Pancreas (tissue), 10 donors: ENCODE data around the gene TANK. TPM values are rescaled to one million over a fixed set of nuclear protein-coding genes. Genes with fewer than 3 reads are reported as not detected.

Experiments used
- ATAC-seq, 4 donors: fragments of 200-7000 bp; cut with Tn5 transposase; one replicate each; pipeline versions ENCODE4 v1.8.0 to v1.9.1; 2020; ENCODE audit warnings: mild to moderate bottlenecking in 4 of 4, moderate library complexity in 4 of 4
- DNase-seq, 6 donors: peaks; one replicate each; pipeline ENCODE4 v3.0.0-alpha.2; 2020
- FAIRE-seq: peaks from 2 replicates; lab custom pipeline; 2012; peaks lifted over from hg19 to GRCh38; lab: Jason Lieb, UNC
- H3K27ac ChIP-seq, 4 donors: fragments of 200-600 bp; sonication (generic); 1 replicate in 3 of 4; 2 replicates in 1 of 4; pipeline versions ENCODE4 v1.5.0 to v1.8.0; 2020
- H3K27me3 ChIP-seq, 4 donors: fragments of 200-600 bp; one replicate each; pipeline ENCODE4 v1.8.0; 2021
- H3K36me3 ChIP-seq, 3 donors: fragments of 200-600 bp; sonication (generic) in 1 of 3; one replicate each; pipeline versions ENCODE4 v1.5.0 to v1.8.0; 2020 to 2021
- H3K4me1 ChIP-seq, 3 donors: fragments of 200-600 bp; one replicate each; pipeline ENCODE4 v1.8.0; 2021
- H3K4me3 ChIP-seq, 4 donors: fragments of 200-600 bp; sonication (generic) in 2 of 4; one replicate each; pipeline versions ENCODE4 v1.5.0 to v1.8.0; 2020 to 2021
- H3K9me3 ChIP-seq, 4 donors: fragments of 200-600 bp; one replicate each; pipeline ENCODE4 v1.8.0; 2021
- CTCF ChIP-seq, 4 donors: fragments of 200-600 bp; sonication (generic) in 3 of 4; IDR thresholded peaks; one replicate each; pipeline versions ENCODE4 v1.5.0 to v1.8.0; 2021; ENCODE audit warnings: antibody characterized with exemption in 4 of 4
- WGBS, 2 donors: extraction: QIAGEN DNeasy Blood & Tissue Kit; methylation state at CpG; one replicate each; pipeline ENCODE4 v1.1.7; 2013; 5-methylcytosine and 5-hydroxymethylcytosine counted together
- intact Hi-C, 3 donors: fragments of 100-400 bp; cut with DNase I; formaldehyde crosslinking; loops; one replicate each; pipeline versions ENCODE4 v1.11.1 to v1.14.2; 2022
- polyA plus RNA-seq, 2 donors: library from polyadenylated mRNA; stranded (reverse); fragments of 200-250 nt; gene quantifications; one replicate each; pipeline ENCODE4 v1.2.3, GENCODE V29; 2013
- total RNA-seq, 6 donors: library from RNA; stranded (reverse); fragmentation: NEBNext Ultra II Directional in 4 of 6; extraction: Animal tissue kit (Norgen Biotek cat#: 25700) in 4 of 6; gene quantifications; one replicate each; pipeline versions ENCODE4 v1.2.1 to v1.2.4, GENCODE V29; 2021 to 2023
- donor health status: healthy with polysubstance abuse.
- donor health status: DM: no; HTN: no; CAD: no; lungs with moderate emphysema.
- donor health status: DM: no; HTN: no; CAD: no.
- donor health status: control.
- donor health status: control.
- donor health status: Bipolar disorder and iron deficiency.
- donor health status: DM: yes; HTN: yes; CAD: no.
- donor health status: DM: no; HTN: no; CAD: no.
- donor health status: DM: no; HTN: no; CAD: no.
- donor health status: DM: yes; HTN: yes; CAD: no.

The TANK gene, protein sequence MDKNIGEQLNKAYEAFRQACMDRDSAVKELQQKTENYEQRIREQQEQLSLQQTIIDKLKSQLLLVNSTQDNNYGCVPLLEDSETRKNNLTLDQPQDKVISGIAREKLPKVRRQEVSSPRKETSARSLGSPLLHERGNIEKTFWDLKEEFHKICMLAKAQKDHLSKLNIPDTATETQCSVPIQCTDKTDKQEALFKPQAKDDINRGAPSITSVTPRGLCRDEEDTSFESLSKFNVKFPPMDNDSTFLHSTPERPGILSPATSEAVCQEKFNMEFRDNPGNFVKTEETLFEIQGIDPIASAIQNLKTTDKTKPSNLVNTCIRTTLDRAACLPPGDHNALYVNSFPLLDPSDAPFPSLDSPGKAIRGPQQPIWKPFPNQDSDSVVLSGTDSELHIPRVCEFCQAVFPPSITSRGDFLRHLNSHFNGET
- total RNA-seq (10 to 100 TPM; 13.0 to 30.3 (median 16.0) TPM), polyA plus RNA-seq (10 to 100 TPM; 10.9 to 20.8 TPM)

DNA sequence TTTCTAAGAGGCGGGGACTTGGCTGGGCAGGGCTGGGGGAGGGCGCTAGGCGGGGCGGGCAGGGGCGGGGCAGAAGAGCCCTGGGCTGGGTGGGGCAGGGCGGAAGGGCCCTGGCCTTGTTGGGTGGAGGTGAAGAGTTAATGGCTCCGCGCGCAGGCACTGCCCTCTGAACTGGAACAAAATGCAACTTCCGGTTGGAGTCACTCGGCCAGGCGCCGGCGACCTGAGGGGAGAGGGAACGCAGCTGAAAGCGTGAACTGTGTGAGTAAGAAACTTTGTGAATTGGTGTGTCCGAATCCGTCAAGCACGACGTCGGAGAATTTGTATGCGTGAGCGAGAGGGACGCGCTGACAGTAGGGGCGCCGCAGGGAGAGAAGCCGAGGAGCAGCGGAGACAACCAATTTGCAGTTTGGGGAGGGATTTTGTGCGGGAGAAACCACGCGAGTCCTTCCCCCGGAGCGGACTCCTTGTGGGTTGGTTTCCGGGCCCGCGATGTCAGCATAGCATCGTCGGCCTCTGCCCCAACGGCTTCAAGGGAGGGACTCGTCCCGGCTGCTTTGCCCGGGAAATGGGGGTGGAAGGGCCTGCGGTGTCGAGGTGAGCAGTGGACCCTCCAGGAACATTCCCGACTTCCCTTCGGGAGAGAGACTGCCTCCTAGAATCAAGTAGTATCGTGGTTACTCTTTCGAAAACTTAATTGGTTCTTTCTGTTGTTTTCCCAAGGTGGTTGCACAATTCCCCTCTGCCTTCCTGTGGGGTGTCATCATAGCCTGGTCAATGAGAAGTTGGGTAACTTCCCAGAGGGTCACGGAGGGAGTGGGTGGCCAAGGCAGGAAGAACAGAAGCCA, at the start of gene TANK:
TANK (plus strand) TSS at position 203 of the 848 bp plus-strand sequence. CDS start 19,235 bp downstream, outside the sequence.
- Histone ChIP-seq H3K4me3 (peak within 1 kb of the TSS; percentile 57 to 92 (median 79)), H3K27me3 (no peaks in the 10 kb centered on the region), H3K9me3 (no peaks in the 10 kb centered on the region), H3K27ac (peak within 1 kb of the TSS; percentile 89 to 95 (median 94)), H3K4me1 (peaks cover 6 to 24% (median 21%) of the 10 kb centered on the region in 3 donors), H3K36me3 (peaks cover 0 to 11% (median 0%) of the 10 kb centered on the region in 3 donors)
- no peak for TF ChIP-seq CTCF (IDR thresholded peaks at IDR 0.05)
- 0% methylated on average over 49 to 50 of the region's 50 CpGs for WGBS, 2 donors
- ATAC-seq (peak; percentile 95 to 98 (median 97)), FAIRE-seq (no peak), DNase-seq (peak; percentile 91 to 95 (median 92))
- intact Hi-C loops, result no loop called here

DNA sequence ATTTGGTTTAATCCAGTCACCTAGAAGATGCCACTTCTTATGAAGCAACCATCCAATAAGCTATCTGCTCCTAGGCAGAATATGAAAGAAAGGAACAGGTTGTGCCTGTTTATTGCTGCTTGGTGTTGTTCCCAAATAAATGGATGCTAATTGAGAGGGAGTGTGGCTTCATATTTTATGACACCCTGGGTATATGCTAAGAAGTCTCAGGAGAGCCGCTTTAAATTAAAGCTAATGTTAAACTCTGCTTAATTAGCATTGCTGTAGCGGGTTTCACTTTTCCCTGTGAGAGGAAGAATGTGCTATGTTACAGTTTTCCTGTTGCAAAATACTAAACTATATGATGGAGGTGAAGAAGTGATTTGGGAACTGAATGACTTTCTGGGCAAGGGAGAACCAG, 48.7 kb upstream of the TANK start:
- no peak overlapping the region for H3K27ac ChIP-seq
- H3K27me3 ChIP-seq, result no peaks in the 10 kb centered on the region
- H3K9me3 ChIP-seq, result no peaks in the 10 kb centered on the region
- WGBS, 2 donors, result 84 to 92% methylated on average over 2 of the region's 2 CpGs
- ATAC-seq, result no peak
- no peaks in the 10 kb centered on the region for H3K36me3 ChIP-seq
- no peak for FAIRE-seq
- no peak overlapping the region for H3K4me3 ChIP-seq
- no peak for DNase-seq
- intact Hi-C loops, result no loop called here
- TF ChIP-seq CTCF (IDR thresholded peaks at IDR 0.05), result no peak
- H3K4me1 ChIP-seq, result no peaks in the 10 kb centered on the region

GRCh38 chr2:161112908-161113307, 47.3 kb upstream of the TANK start:
- Histone ChIP-seq H3K27me3 (no peaks in the 10 kb centered on the region), H3K27ac (no peak overlapping the region), H3K4me1 (no peaks in the 10 kb centered on the region), H3K4me3 (no peak overlapping the region), H3K36me3 (no peaks in the 10 kb centered on the region), H3K9me3 (no peaks in the 10 kb centered on the region)
- no peak for FAIRE-seq
- intact Hi-C loops, result no loop called here
- ATAC-seq, result no peak
- DNase-seq, result no peak
- no peak for TF ChIP-seq CTCF (IDR thresholded peaks at IDR 0.05)
- WGBS, 2 donors, result 55 to 73% methylated on average over 1 of the region's 1 CpG

DNA sequence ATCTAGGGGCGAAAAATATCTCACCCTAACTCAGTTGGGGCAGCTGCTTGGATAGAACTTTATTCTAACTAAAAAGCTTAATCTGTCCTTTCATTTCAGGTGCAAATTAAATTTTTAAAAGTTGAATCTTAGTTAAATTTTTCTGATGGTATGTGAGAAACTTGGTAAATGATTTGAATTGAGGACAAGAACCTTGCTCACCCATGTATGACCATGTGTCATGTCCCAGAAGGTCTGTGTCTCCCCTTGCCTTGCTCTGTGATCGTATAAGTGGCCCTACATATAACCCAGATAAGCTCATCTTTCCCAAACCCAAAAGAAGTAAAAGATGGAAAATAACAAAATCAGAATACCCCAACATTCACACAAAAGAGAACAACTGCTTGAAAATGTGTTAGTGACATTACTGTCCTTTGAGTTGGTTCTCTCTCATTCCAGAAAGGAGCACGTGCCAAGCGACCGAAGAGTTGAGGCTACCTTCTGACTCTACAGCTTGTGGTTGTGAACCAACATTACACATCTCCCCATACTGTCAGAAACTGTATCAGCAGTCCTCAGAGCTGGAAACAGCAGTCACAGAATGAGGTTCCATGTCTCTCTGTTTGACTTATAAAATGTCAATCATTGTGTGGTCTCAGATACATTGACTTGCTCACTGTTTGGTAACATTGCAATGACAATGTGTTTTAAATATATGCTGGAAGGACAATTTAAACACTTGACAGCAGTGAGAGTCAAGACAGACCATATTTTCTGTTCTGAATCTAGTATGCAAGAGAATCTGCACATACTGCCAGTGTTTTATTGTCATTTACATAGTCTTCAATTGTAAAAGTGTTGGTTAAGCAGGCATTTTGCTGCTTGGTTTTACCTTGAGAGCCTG, 46.3 kb upstream of the TANK start:
- DNase-seq (no peak), ATAC-seq (no peak), FAIRE-seq (no peak)
- no peaks in the 10 kb centered on the region for H3K36me3 ChIP-seq
- no peaks in the 10 kb centered on the region for H3K4me1 ChIP-seq
- no peaks in the 10 kb centered on the region for H3K27me3 ChIP-seq
- no peak overlapping the region for H3K27ac ChIP-seq
- 87 to 92% methylated on average over 5 of the region's 5 CpGs for WGBS, 2 donors
- no peak overlapping the region for H3K4me3 ChIP-seq
- intact Hi-C loops, result no loop called here
- no peak for TF ChIP-seq CTCF (IDR thresholded peaks at IDR 0.05)
- no peaks in the 10 kb centered on the region for H3K9me3 ChIP-seq
